HepG2 (cell line): Measurements from ENCODE around the gene PLA2G12B. TPM values are rescaled to one million over a fixed set of nuclear protein-coding genes. Genes with fewer than 3 reads are reported as not detected.
A peak's percentile ranks its signal among the peaks of the same experiment; 100 is the strongest.

ENCODE experiments used
- ELF1 ChIP-seq: sonication (generic); formaldehyde crosslinking; IDR thresholded peaks from 2 replicates; pipeline ENCODE4 v1.4.0; 2020; ENCODE audit warnings: missing genetic modification reagents
- HOXA5 ChIP-seq: sonication (generic); formaldehyde crosslinking; IDR thresholded peaks from 2 replicates; pipeline ENCODE4 v1.4.0; 2020; ENCODE audit warnings: missing genetic modification reagents
- KDM4B ChIP-seq: sonication (generic); formaldehyde crosslinking; IDR thresholded peaks from 2 replicates; pipeline ENCODE4 v1.4.0; 2020; ENCODE audit warnings: missing genetic modification reagents
- NCOA1 ChIP-seq: sonication (generic); formaldehyde crosslinking; IDR thresholded peaks from 2 replicates; pipeline ENCODE4 v1.9.0; 2021; ENCODE audit warnings: missing genetic modification reagents
- POLR2AphosphoS2 ChIP-seq: IDR thresholded peaks from 2 replicates; pipeline ENCODE4 v1.6.1; 2011; ENCODE audit warnings: low read depth, low read length, improper control_type of control experiment
- TBX3 ChIP-seq: fragments of 450-650 bp; IDR thresholded peaks from 2 replicates; pipeline ENCODE4 v1.6.1; 2017; ENCODE audit warnings: antibody characterized with exemption, mild to moderate bottlenecking, inconsistent platforms, borderline replicate concordance
- TCF7 ChIP-seq: sonication (generic); IDR thresholded peaks from 2 replicates; pipeline ENCODE4 v1.6.1; 2016; ENCODE audit warnings: antibody characterized with exemption, low read depth
- TFAP4 ChIP-seq: sonication (generic); IDR thresholded peaks from 2 replicates; pipeline ENCODE4 v1.6.1; 2016; ENCODE audit warnings: low read depth, borderline replicate concordance
- TOPORS ChIP-seq: sonication (generic); formaldehyde crosslinking; IDR thresholded peaks from 2 replicates; pipeline ENCODE4 v1.8.0; 2023; ENCODE audit warnings: mild to moderate bottlenecking, missing genetic modification reagents
- ZBTB34 ChIP-seq: sonication (generic); formaldehyde crosslinking; IDR thresholded peaks from 2 replicates; pipeline ENCODE4 v1.8.0; 2022; ENCODE audit warnings: mild to moderate bottlenecking, missing genetic modification reagents
- ZNF33B ChIP-seq: sonication (generic); formaldehyde crosslinking; IDR thresholded peaks from 2 replicates; pipeline ENCODE4 v1.5.1; 2020; ENCODE audit warnings: mild to moderate bottlenecking, missing genetic modification reagents
- ZNF543 ChIP-seq: sonication (generic); formaldehyde crosslinking; IDR thresholded peaks from 2 replicates; pipeline ENCODE4 v1.4.0; 2020; ENCODE audit warnings: mild to moderate bottlenecking, missing genetic modification reagents
- ZNF569 ChIP-seq: sonication (generic); formaldehyde crosslinking; IDR thresholded peaks from 2 replicates; pipeline ENCODE4 v1.5.0; 2020; ENCODE audit warnings: mild to moderate bottlenecking, missing genetic modification reagents, moderate library complexity, borderline replicate concordance
- ZNF670 ChIP-seq: sonication (generic); formaldehyde crosslinking; IDR thresholded peaks from 2 replicates; pipeline ENCODE4 v1.8.0; 2022; ENCODE audit warnings: mild to moderate bottlenecking, missing genetic modification reagents, borderline replicate concordance
- ZNF709 ChIP-seq: sonication (generic); formaldehyde crosslinking; IDR thresholded peaks from 2 replicates; pipeline ENCODE4 v1.5.0; 2020; ENCODE audit warnings: mild to moderate bottlenecking, missing genetic modification reagents
- ZNF737 ChIP-seq: sonication (generic); formaldehyde crosslinking; IDR thresholded peaks from 2 replicates; pipeline ENCODE4 v1.5.0; 2020; ENCODE audit warnings: missing genetic modification reagents, mild to moderate bottlenecking, borderline replicate concordance
- ZNF75D ChIP-seq: sonication (generic); formaldehyde crosslinking; IDR thresholded peaks from 2 replicates; pipeline ENCODE4 v1.8.1; 2023; ENCODE audit warnings: missing genetic modification reagents, mild to moderate bottlenecking, borderline replicate concordance
- ZNF766 ChIP-seq: sonication (generic); formaldehyde crosslinking; IDR thresholded peaks from 2 replicates; pipeline ENCODE4 v1.5.0; 2020; ENCODE audit warnings: missing genetic modification reagents, borderline replicate concordance
- ZNF841 ChIP-seq: sonication (generic); formaldehyde crosslinking; IDR thresholded peaks from 2 replicates; pipeline ENCODE4 v1.8.1; 2023; ENCODE audit warnings: missing genetic modification reagents, borderline replicate concordance
- ZZZ3 ChIP-seq: sonication (generic); formaldehyde crosslinking; IDR thresholded peaks from 2 replicates; pipeline ENCODE4 v1.4.0; 2020; ENCODE audit warnings: missing genetic modification reagents, mild to moderate bottlenecking, borderline replicate concordance
- polyA plus RNA-seq, 8 experiments: library from polyadenylated mRNA; depleted of rRNA in 3 of 8; stranded (reverse) in 7 of 8; unstranded in 1 of 8; fragments of >200 nt; fragmentation: Illumina TruSeq in 4 of 8; extraction: Trizol in 4 of 8; gene quantifications; 2 replicates each; pipeline versions ENCODE4 v1.2.1 to v1.2.3, GENCODE V29; 2011 to 2016; ENCODE audit warnings: low read depth in 4 of 8, missing spikeins in 1 of 8, mixed read lengths in 1 of 8; ENCODE audit not compliant: insufficient read depth in 1 of 8
- total RNA-seq, 5 experiments: library from RNA; depleted of rRNA; stranded (reverse); fragments of >200 nt; fragmentation: Illumina TruSeq; extraction: Trizol; gene quantifications; 2 replicates each; pipeline ENCODE4 v1.2.3, GENCODE V29; 2016; ENCODE audit warnings: low read depth in 1 of 5
- TF ChIP-seq, protein P1 (sequence below): sonication (generic); formaldehyde crosslinking; IDR thresholded peaks from 2 replicates; pipeline ENCODE4 v1.8.1; 2022; ENCODE audit warnings: low read depth, mild to moderate bottlenecking, missing genetic modification reagents
- TF ChIP-seq, protein P2 (sequence below): fragments of 450-650 bp; IDR thresholded peaks from 2 replicates; pipeline ENCODE4 v1.6.1; 2017; ENCODE audit warnings: mild to moderate bottlenecking

The PLA2G12B gene
- total and polyA plus RNA-seq, 2 of the 13 experiments (the other 11 are each of a cell fraction or from before 2014, with no cell fraction given), result 7.7 to 38.0 TPM

DNA sequence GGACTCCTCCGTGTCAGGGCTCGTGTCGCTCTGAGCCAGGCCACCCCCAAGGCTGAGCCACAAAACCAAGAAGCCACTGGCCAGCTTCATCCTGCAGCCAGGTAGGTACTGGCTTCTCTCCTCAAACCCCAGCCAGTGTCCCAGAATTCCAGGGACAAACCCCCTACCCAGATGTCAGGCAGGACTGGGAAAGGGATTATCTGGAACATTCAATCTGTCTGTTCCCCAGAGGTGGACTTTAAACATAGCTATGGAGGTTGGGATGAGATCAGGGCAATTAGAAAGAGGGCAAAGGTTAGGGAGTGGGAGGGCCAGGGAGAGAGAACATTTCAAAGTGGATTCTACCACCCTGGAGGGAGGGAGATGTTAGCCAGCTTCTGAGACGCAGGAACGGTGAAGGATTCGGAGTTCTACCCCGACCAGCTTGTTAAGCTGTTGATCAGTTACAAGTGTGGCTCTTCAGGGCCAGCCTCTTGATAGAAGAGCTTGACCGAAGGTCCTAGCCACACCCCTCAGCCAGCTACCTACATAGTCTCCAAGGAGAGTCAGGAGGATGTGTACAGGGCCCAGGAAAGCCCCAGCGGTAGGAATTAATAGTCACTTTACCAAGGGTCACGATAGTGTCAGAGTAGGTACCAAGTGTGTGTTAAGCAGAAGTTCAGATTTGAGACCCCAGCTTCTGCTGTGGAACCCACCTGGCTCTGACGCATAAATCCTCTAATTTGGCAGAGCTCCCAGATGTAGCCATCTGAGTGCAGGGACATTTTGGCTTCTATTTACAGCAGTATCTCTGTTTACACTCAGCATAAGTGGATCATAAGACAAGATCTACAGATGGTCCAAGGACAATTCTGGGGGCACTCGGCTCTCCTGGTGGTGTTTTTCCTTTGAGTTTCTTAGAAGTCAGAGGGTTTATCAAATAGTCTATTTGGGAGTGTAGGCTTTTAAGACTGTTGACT lies at the start of gene PLA2G12B (continued):
- TF ChIP-seq, protein P1, sequence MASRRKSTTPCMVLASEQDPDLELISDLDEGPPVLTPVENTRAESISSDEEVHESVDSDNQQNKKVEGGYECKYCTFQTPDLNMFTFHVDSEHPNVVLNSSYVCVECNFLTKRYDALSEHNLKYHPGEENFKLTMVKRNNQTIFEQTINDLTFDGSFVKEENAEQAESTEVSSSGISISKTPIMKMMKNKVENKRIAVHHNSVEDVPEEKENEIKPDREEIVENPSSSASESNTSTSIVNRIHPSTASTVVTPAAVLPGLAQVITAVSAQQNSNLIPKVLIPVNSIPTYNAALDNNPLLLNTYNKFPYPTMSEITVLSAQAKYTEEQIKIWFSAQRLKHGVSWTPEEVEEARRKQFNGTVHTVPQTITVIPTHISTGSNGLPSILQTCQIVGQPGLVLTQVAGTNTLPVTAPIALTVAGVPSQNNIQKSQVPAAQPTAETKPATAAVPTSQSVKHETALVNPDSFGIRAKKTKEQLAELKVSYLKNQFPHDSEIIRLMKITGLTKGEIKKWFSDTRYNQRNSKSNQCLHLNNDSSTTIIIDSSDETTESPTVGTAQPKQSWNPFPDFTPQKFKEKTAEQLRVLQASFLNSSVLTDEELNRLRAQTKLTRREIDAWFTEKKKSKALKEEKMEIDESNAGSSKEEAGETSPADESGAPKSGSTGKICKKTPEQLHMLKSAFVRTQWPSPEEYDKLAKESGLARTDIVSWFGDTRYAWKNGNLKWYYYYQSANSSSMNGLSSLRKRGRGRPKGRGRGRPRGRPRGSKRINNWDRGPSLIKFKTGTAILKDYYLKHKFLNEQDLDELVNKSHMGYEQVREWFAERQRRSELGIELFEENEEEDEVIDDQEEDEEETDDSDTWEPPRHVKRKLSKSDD, result 0 out of 2 replicates have a peak, but pooled peaks have one; percentile 31
- TF ChIP-seq TOPORS (no peak), ZNF670 (CRISPR knock-in tag) (no peak), ZBTB34 (CRISPR knock-in tag) (no peak), TCF7 (no peak), POLR2AphosphoS2 (no peak), ZNF737 (CRISPR knock-in tag) (0 out of 2 replicates have a peak, but pooled peaks have one; percentile 49), TBX3 (no peak), ZNF33B (CRISPR knock-in tag) (no peak), ZNF709 (CRISPR knock-in tag) (no peak), ZNF75D (CRISPR knock-in tag) (no peak), TFAP4 (no peak), ZNF543 (CRISPR knock-in tag) (no peak), ZNF569 (CRISPR knock-in tag) (no peak), ZNF841 (CRISPR knock-in tag) (no peak), ELF1 (CRISPR knock-in tag) (no peak), KDM4B (CRISPR knock-in tag) (no peak), NCOA1 (no peak), ZNF766 (CRISPR knock-in tag) (0 out of 2 replicates have a peak, but pooled peaks have one; percentile 38), HOXA5 (CRISPR knock-in tag) (no peak), ZZZ3 (CRISPR knock-in tag) (no peak)
- TF ChIP-seq, protein P2, sequence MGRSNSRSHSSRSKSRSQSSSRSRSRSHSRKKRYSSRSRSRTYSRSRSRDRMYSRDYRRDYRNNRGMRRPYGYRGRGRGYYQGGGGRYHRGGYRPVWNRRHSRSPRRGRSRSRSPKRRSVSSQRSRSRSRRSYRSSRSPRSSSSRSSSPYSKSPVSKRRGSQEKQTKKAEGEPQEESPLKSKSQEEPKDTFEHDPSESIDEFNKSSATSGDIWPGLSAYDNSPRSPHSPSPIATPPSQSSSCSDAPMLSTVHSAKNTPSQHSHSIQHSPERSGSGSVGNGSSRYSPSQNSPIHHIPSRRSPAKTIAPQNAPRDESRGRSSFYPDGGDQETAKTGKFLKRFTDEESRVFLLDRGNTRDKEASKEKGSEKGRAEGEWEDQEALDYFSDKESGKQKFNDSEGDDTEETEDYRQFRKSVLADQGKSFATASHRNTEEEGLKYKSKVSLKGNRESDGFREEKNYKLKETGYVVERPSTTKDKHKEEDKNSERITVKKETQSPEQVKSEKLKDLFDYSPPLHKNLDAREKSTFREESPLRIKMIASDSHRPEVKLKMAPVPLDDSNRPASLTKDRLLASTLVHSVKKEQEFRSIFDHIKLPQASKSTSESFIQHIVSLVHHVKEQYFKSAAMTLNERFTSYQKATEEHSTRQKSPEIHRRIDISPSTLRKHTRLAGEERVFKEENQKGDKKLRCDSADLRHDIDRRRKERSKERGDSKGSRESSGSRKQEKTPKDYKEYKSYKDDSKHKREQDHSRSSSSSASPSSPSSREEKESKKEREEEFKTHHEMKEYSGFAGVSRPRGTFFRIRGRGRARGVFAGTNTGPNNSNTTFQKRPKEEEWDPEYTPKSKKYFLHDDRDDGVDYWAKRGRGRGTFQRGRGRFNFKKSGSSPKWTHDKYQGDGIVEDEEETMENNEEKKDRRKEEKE, result no peak
